ENCODE data around the gene FARS2.

DNA sequence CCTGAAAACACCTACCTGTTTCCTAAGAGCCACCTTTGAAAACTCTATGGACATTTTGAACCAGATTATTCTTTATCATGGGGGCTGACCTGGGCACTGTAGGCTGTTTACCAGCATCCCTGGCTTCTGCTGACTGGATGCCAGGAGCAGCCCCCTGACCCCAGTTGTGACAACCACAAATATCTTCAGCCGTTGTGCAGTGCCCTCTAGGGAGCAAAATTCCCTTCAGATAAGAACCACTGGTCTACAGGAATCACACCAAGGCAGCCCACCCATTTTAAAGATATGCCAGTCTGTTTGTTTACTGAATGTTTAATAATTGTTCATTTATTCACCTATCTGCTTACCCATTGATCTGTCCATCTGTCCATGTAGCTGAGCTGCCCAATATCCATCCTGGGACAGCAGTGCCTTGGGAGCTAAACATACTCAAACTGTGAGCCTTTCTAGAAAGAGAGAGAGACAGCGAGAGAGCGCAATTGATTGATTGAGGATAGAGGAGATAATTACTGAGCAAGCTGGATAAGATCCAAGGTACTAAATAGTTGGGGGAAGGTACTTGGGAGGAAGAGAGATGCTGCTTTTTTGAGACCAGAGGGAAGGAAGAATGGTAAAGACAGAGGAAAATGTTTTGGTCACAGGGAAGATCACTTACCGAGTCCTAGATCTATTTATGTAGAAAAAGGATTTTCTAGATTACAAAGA, 468.7 kb downstream of the FARS2 start:
- TF ChIP-seq, protein P1, sequence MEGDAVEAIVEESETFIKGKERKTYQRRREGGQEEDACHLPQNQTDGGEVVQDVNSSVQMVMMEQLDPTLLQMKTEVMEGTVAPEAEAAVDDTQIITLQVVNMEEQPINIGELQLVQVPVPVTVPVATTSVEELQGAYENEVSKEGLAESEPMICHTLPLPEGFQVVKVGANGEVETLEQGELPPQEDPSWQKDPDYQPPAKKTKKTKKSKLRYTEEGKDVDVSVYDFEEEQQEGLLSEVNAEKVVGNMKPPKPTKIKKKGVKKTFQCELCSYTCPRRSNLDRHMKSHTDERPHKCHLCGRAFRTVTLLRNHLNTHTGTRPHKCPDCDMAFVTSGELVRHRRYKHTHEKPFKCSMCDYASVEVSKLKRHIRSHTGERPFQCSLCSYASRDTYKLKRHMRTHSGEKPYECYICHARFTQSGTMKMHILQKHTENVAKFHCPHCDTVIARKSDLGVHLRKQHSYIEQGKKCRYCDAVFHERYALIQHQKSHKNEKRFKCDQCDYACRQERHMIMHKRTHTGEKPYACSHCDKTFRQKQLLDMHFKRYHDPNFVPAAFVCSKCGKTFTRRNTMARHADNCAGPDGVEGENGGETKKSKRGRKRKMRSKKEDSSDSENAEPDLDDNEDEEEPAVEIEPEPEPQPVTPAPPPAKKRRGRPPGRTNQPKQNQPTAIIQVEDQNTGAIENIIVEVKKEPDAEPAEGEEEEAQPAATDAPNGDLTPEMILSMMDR (optimal IDR thresholded peaks at IDR 0.05 in 1 of 3, IDR thresholded peaks at IDR 0.05 in 1 of 3, conservative IDR thresholded peaks at IDR 0.05 in 1 of 3; ENCODE audit: extremely low read depth in 1 of 3, insufficient read depth in 2 of 3, low read length in 3 of 3): no peak
- no peak for TF ChIP-seq EZH2 (IDR thresholded peaks at IDR 0.05; ENCODE audit: low read length)
